Fibroblast of lung (primary cell): ENCODE measurements around the gene CDC25B. TPM values are rescaled to one million over a fixed set of nuclear protein-coding genes. Genes with fewer than 3 reads are reported as not detected.

Experiments
- DNase-seq, 2 donors: peaks; one replicate each; pipeline versions ENCODE4 v3.0.0 to v3.0.0-alpha.2; 2010; ENCODE audit warnings: low read depth in 2 of 2
- H2AFZ ChIP-seq: 2 replicates; pipeline ENCODE4 v1.5.1; 2012; ENCODE audit warnings: low read length, control low read depth, inconsistent platforms
- H3K27ac ChIP-seq: 2 replicates; pipeline ENCODE4 v1.5.1; 2011; ENCODE audit warnings: low read length, control low read depth; ENCODE audit not compliant: insufficient read depth
- H3K27me3 ChIP-seq: 2 replicates; pipeline ENCODE4 v1.5.1; 2011; ENCODE audit warnings: mild to moderate bottlenecking, low read length; ENCODE audit not compliant: control insufficient read depth, insufficient read depth
- H3K36me3 ChIP-seq: 2 replicates; pipeline ENCODE4 v1.5.1; 2011; ENCODE audit warnings: low read length; ENCODE audit not compliant: control insufficient read depth, insufficient read depth
- H3K4me1 ChIP-seq: 2 replicates; pipeline ENCODE4 v1.5.1; 2011; ENCODE audit warnings: low read length; ENCODE audit not compliant: control insufficient read depth, insufficient read depth; ENCODE audit errors: extremely low read depth
- H3K4me2 ChIP-seq: 2 replicates; pipeline ENCODE4 v1.5.1; 2011; ENCODE audit warnings: low read length, control low read depth; ENCODE audit not compliant: insufficient read depth; ENCODE audit errors: extremely low read depth
- H3K4me3 ChIP-seq, 4 experiments: fragments of 200-600 bp in 1 of 4; sonication (generic) in 1 of 4; replicated peaks in 1 of 4; 2 replicates each; pipeline ENCODE4 v1.5.1; 2011 to 2016; ENCODE audit warnings: low read length in 4 of 4, low read depth in 3 of 4, mild to moderate bottlenecking in 3 of 4, control low read depth in 2 of 4, inconsistent platforms in 1 of 4, mixed read lengths in 1 of 4; ENCODE audit not compliant: insufficient read depth in 1 of 4; ENCODE audit errors: control extremely low read depth in 1 of 4
- H3K79me2 ChIP-seq: 2 replicates; pipeline ENCODE4 v1.5.1; 2012; ENCODE audit warnings: mild to moderate bottlenecking, low read length, inconsistent platforms; ENCODE audit not compliant: control insufficient read depth, insufficient read depth
- H3K9ac ChIP-seq: 2 replicates; pipeline ENCODE4 v1.5.1; 2011; ENCODE audit warnings: mild to moderate bottlenecking, low read length, control low read depth; ENCODE audit not compliant: insufficient read depth
- H3K9me3 ChIP-seq: 2 replicates; pipeline ENCODE4 v1.5.1; 2012; ENCODE audit warnings: low read depth, low read length; ENCODE audit not compliant: control insufficient read depth, insufficient read depth
- H4K20me1 ChIP-seq: 2 replicates; pipeline ENCODE4 v1.5.1; 2011; ENCODE audit warnings: low read length; ENCODE audit not compliant: control insufficient read depth, insufficient read depth; ENCODE audit errors: extremely low read depth
- CTCF ChIP-seq, 2 donors: IDR thresholded peaks in 1 of 2; conservative IDR thresholded peaks in 1 of 2; 1 replicate in 1 of 2; 2 replicates in 1 of 2; pipeline ENCODE4 v1.5.1; 2011 to 2012; ENCODE audit warnings: low read length in 2 of 2, control low read depth in 1 of 2, inconsistent platforms in 1 of 2, low read depth in 1 of 2, mild to moderate bottlenecking in 1 of 2
- EZH2 ChIP-seq: IDR thresholded peaks from 2 replicates; pipeline ENCODE4 v1.5.1; 2012; ENCODE audit warnings: low read length, control low read depth, mild to moderate bottlenecking; ENCODE audit errors: missing control alignments
- polyA plus RNA-seq, 2 donors: library from polyadenylated mRNA; depleted of rRNA in 1 of 2; stranded (reverse) in 1 of 2; unstranded in 1 of 2; fragments of >200 nt; gene quantifications; 2 replicates each; pipeline ENCODE4 v1.2.1, GENCODE V29; 2011 to 2012; ENCODE audit warnings: missing spikeins in 1 of 2
- total RNA-seq: library from RNA; depleted of rRNA; stranded (reverse); fragments of >200 nt; gene quantifications from 2 replicates; pipeline ENCODE4 v1.2.1, GENCODE V29; 2014

CDC25B gene
- total and polyA plus RNA-seq, 2 donors (not counting 1 experiment from before 2014, with no cell fraction given) = 38.2 to 62.1 TPM

GRCh38 chr20:3812259-3812681 lies 16.2 kb downstream of the CDC25B start:
- no peak overlapping the region for H3K4me2 ChIP-seq
- no peaks in the 10 kb centered on the region for H3K9me3 ChIP-seq
- peak overlapping the region; percentile 96 for H3K27ac ChIP-seq
- peaks cover 5% of the 10 kb centered on the region for H3K79me2 ChIP-seq
- no peak overlapping the region for H3K9ac ChIP-seq
- TF ChIP-seq EZH2 (no peak), CTCF (conservative IDR thresholded peaks at IDR 0.05 in 1 of 2, IDR thresholded peaks at IDR 0.05 in 1 of 2; ENCODE audit: low read depth in 1 of 2, low read length in 2 of 2) (no peak)
- DNase-seq = no peak
- H3K4me1 ChIP-seq = peaks cover 30% of the 10 kb centered on the region
- H2AFZ ChIP-seq = no peak overlapping the region
- no peaks in the 10 kb centered on the region for H3K36me3 ChIP-seq
- no peaks in the 10 kb centered on the region for H4K20me1 ChIP-seq
- no peak overlapping the region for H3K4me3 ChIP-seq
- no peaks in the 10 kb centered on the region for H3K27me3 ChIP-seq

GRCh38 chr20:3812975-3813847 lies 17.1 kb downstream of the CDC25B start:
- Histone ChIP-seq H3K4me1 (peaks cover 25% of the 10 kb centered on the region), H3K4me2 (no peak overlapping the region), H3K9me3 (no peaks in the 10 kb centered on the region), H3K36me3 (no peaks in the 10 kb centered on the region), H3K9ac (no peak overlapping the region), H3K79me2 (peaks cover 5% of the 10 kb centered on the region), H3K4me3 (no peak overlapping the region), H3K27me3 (no peaks in the 10 kb centered on the region), H3K27ac (no peak overlapping the region), H2AFZ (no peak overlapping the region), H4K20me1 (no peaks in the 10 kb centered on the region)
- no peak for TF ChIP-seq EZH2
- DNase-seq = no peak

- no peak for DNase-seq
- no peak overlapping the region for H3K4me2 ChIP-seq
- H3K79me2 ChIP-seq = peaks cover 5% of the 10 kb centered on the region
- H3K36me3 ChIP-seq = no peaks in the 10 kb centered on the region
- H3K9me3 ChIP-seq = no peaks in the 10 kb centered on the region
- peaks cover 24% of the 10 kb centered on the region for H3K4me1 ChIP-seq
- no peak overlapping the region for H2AFZ ChIP-seq
- H3K27me3 ChIP-seq = no peaks in the 10 kb centered on the region
- H4K20me1 ChIP-seq = no peaks in the 10 kb centered on the region
- H3K27ac ChIP-seq = no peak overlapping the region
- H3K4me3 ChIP-seq = no peak overlapping the region
- TF ChIP-seq CTCF (conservative IDR thresholded peaks at IDR 0.05 in 1 of 2, IDR thresholded peaks at IDR 0.05 in 1 of 2; ENCODE audit: low read depth in 1 of 2, low read length in 2 of 2) = no peak
- no peak for TF ChIP-seq EZH2
- H3K9ac ChIP-seq = no peak overlapping the region
Measured at GRCh38 chr20:3813848-3814581, 17.9 kb downstream of the CDC25B start.
